HepG2 (cell line): ENCODE results near the gene PAPPA2. TPM values are rescaled to one million over a fixed set of nuclear protein-coding genes. Genes with fewer than 3 reads are reported as not detected.

Experiments
- ATAC-seq: fragments of 200-7000 bp; cut with Tn5 transposase; 3 replicates; pipeline ENCODE4 v1.9.1; 2020; ENCODE audit warnings: mild to moderate bottlenecking, moderate library complexity
- BruUV-seq: library from RNA; stranded (reverse); fragments of 400-500 nt; replicated peaks from 2 replicates; lab custom pipeline; 2021; lab: Mats Ljungman, UMichigan
- CTCF ChIA-PET: fragments of 300-600 bp; formaldehyde crosslinking; extraction: SDS; loops from one replicate; lab custom pipeline; 2021; ENCODE audit warnings: low total read pairs, inconsistent platforms, low intra/inter-chr PET ratio; lab: Yijun Ruan, JAX
- POLR2A ChIA-PET: fragments of 350-600 bp; sonication (Branson Sonifier 250); formaldehyde crosslinking; loops from one replicate; lab custom pipeline; 2020; ENCODE audit warnings: antibody characterized with exemption, inconsistent platforms; lab: Yijun Ruan, JAX
- DNase-seq: peaks from one replicate; pipeline ENCODE4 v3.0.0-alpha.2; 2015; ENCODE audit warnings: low spot score
- FAIRE-seq: peaks from 3 replicates; lab custom pipeline; 2011; peaks lifted over from hg19 to GRCh38; lab: Jason Lieb, UNC
- H2AFZ ChIP-seq: one replicate; pipeline ENCODE4 v1.6.1; 2011; ENCODE audit warnings: low read length, inconsistent platforms
- H3K27ac ChIP-seq: fragments of 300-600 bp; 3 replicates; pipeline ENCODE4 v1.8.0; 2011; ENCODE audit warnings: mixed run types, mild to moderate bottlenecking, mixed read lengths, low read length, inconsistent platforms; ENCODE audit not compliant: insufficient read depth; ENCODE audit errors: extremely low read length
- H3K27me3 ChIP-seq, 2 experiments: fragments of 200-600 bp in 1 of 2; 2 replicates in 1 of 2; 3 replicates in 1 of 2; pipeline versions ENCODE4 v1.6.0 to v1.8.0; 2011; ENCODE audit warnings: low read length in 2 of 2, mild to moderate bottlenecking in 2 of 2, moderate library complexity in 2 of 2, inconsistent platforms in 1 of 2; ENCODE audit not compliant: insufficient read depth in 2 of 2, control insufficient read depth in 1 of 2
- H3K36me3 ChIP-seq, 2 experiments: fragments of 200-600 bp in 1 of 2; replicated peaks in 1 of 2; 2 replicates in 1 of 2; 3 replicates in 1 of 2; pipeline versions ENCODE4 v1.5.1 to v1.8.0; 2011; ENCODE audit warnings: low read length in 2 of 2, inconsistent platforms in 1 of 2; ENCODE audit not compliant: insufficient read depth in 2 of 2, control insufficient read depth in 1 of 2
- H3K4me1 ChIP-seq: 2 replicates; pipeline ENCODE4 v1.5.1; 2012; ENCODE audit warnings: low read length, inconsistent platforms; ENCODE audit not compliant: insufficient read depth
- H3K4me2 ChIP-seq: 2 replicates; pipeline ENCODE4 v1.6.0; 2011; ENCODE audit warnings: low read depth, low read length, inconsistent platforms
- H3K4me3 ChIP-seq, 3 experiments: fragments of 200-600 bp in 1 of 3; sonication (generic), shearing (Covaris generic) in 1 of 3; replicated peaks in 1 of 3; 2 replicates each; pipeline ENCODE4 v1.5.1; 2011 to 2016; ENCODE audit warnings: low read length in 3 of 3, inconsistent platforms in 2 of 3, low read depth in 2 of 3, mild to moderate bottlenecking in 2 of 3, control low read depth in 1 of 3, mixed read lengths in 1 of 3; ENCODE audit not compliant: insufficient read depth in 1 of 3
- H3K79me2 ChIP-seq: one replicate; pipeline ENCODE4 v1.6.1; 2011; ENCODE audit warnings: low read length, inconsistent platforms; ENCODE audit not compliant: insufficient read depth
- H3K9ac ChIP-seq: 2 replicates; pipeline ENCODE4 v1.6.0; 2011; ENCODE audit warnings: mild to moderate bottlenecking, low read depth, low read length, inconsistent platforms; ENCODE audit not compliant: insufficient read depth
- H3K9me3 ChIP-seq: 2 replicates; pipeline ENCODE4 v1.5.1; 2012; ENCODE audit warnings: mild to moderate bottlenecking, low read length
- H4K20me1 ChIP-seq: 2 replicates; pipeline ENCODE4 v1.6.0; 2011; ENCODE audit warnings: inconsistent platforms, mild to moderate bottlenecking, low read length, moderate library complexity; ENCODE audit not compliant: insufficient read depth
- CCDC6 ChIP-seq: sonication (generic); formaldehyde crosslinking; IDR thresholded peaks from 2 replicates; pipeline ENCODE4 v1.8.1; 2022; ENCODE audit warnings: mild to moderate bottlenecking, missing genetic modification reagents, moderate library complexity
- DMAP1 ChIP-seq: IDR thresholded peaks from 2 replicates; pipeline ENCODE4 v1.6.1; 2016
- GABPB1 ChIP-seq: IDR thresholded peaks from 2 replicates; pipeline ENCODE4 v1.6.1; 2016; ENCODE audit warnings: mild to moderate bottlenecking, missing genetic modification reagents, moderate library complexity, missing compliant biosample characterization
- HNF4A ChIP-seq: sonication (generic); formaldehyde crosslinking; IDR thresholded peaks from 2 replicates; pipeline ENCODE4 v1.4.0; 2020; ENCODE audit warnings: missing genetic modification reagents
- JUNB ChIP-seq: sonication (generic); formaldehyde crosslinking; IDR thresholded peaks from 2 replicates; pipeline ENCODE4 v1.8.0; 2022; ENCODE audit warnings: missing genetic modification reagents, mild to moderate bottlenecking, borderline replicate concordance
- KAT2B ChIP-seq: fragments of 150-350 bp; IDR thresholded peaks from 2 replicates; pipeline ENCODE4 v1.6.1; 2014; ENCODE audit warnings: low read depth, low read length, borderline replicate concordance
- MXD1 ChIP-seq: sonication (generic); formaldehyde crosslinking; IDR thresholded peaks from 2 replicates; pipeline ENCODE4 v1.4.0; 2020; ENCODE audit warnings: mild to moderate bottlenecking, missing genetic modification reagents
- MZF1 ChIP-seq: sonication (generic); formaldehyde crosslinking; IDR thresholded peaks from 2 replicates; pipeline ENCODE4 v1.8.1; 2023; ENCODE audit warnings: mild to moderate bottlenecking, missing genetic modification reagents, borderline replicate concordance
- PRDM10 ChIP-seq: sonication (generic); formaldehyde crosslinking; IDR thresholded peaks from 2 replicates; pipeline ENCODE4 v1.4.0; 2020; ENCODE audit warnings: low read depth, missing genetic modification reagents
- RARA ChIP-seq: IDR thresholded peaks from 2 replicates; pipeline ENCODE4 v1.6.1; 2016; ENCODE audit warnings: missing genetic modification reagents, missing compliant biosample characterization
- STAG1 ChIP-seq: sonication (generic); formaldehyde crosslinking; IDR thresholded peaks from 2 replicates; pipeline ENCODE4 v1.4.0; 2020; ENCODE audit warnings: missing genetic modification reagents
- TEAD2 ChIP-seq: sonication (generic); formaldehyde crosslinking; IDR thresholded peaks from 2 replicates; pipeline ENCODE4 v1.9.0; 2021; ENCODE audit warnings: missing genetic modification reagents
- ZNF296 ChIP-seq: sonication (generic); formaldehyde crosslinking; conservative IDR thresholded peaks from 2 replicates; pipeline ENCODE4 v1.5.0; 2020; ENCODE audit warnings: mild to moderate bottlenecking, missing genetic modification reagents
- ZNF543 ChIP-seq: sonication (generic); formaldehyde crosslinking; IDR thresholded peaks from 2 replicates; pipeline ENCODE4 v1.4.0; 2020; ENCODE audit warnings: mild to moderate bottlenecking, missing genetic modification reagents
- WGBS: methylation state at CpG from one replicate; pipeline ENCODE4 v1.1.6; 2017; ENCODE audit warnings: low lambda C conversion rate; 5-methylcytosine and 5-hydroxymethylcytosine counted together
- in situ Hi-C: cut with HindIII; loops from 2 replicates; pipeline ENCODE4 v1.10.0; 2017; ENCODE audit warnings: low pct_unique_long_range_greater_than_20kb; ENCODE audit not compliant: extremely low pct_ligation_motif_present
- intact Hi-C: fragments of 100-400 bp; cut with micrococcal nuclease; formaldehyde crosslinking; loops from one replicate; pipeline ENCODE4 v1.10.0; 2022; ENCODE audit not compliant: unreplicated experiment
- polyA plus RNA-seq, 8 experiments: library from polyadenylated mRNA; depleted of rRNA in 3 of 8; stranded (reverse) in 7 of 8; unstranded in 1 of 8; fragments of >200 nt; fragmentation: Illumina TruSeq in 4 of 8; extraction: Trizol in 4 of 8; gene quantifications; 2 replicates each; pipeline versions ENCODE4 v1.2.1 to v1.2.3, GENCODE V29; 2011 to 2016; ENCODE audit warnings: low read depth in 4 of 8, missing spikeins in 1 of 8, mixed read lengths in 1 of 8; ENCODE audit not compliant: insufficient read depth in 1 of 8
- total RNA-seq, 5 experiments: library from RNA; depleted of rRNA; stranded (reverse); fragments of >200 nt; fragmentation: Illumina TruSeq; extraction: Trizol; gene quantifications; 2 replicates each; pipeline ENCODE4 v1.2.3, GENCODE V29; 2016; ENCODE audit warnings: low read depth in 1 of 5

PAPPA2 gene
- total and polyA plus RNA-seq, 2 of the 13 experiments (the other 11 are each of a cell fraction or from before 2014, with no cell fraction given): 0.01 TPM; not detected in 1

DNA sequence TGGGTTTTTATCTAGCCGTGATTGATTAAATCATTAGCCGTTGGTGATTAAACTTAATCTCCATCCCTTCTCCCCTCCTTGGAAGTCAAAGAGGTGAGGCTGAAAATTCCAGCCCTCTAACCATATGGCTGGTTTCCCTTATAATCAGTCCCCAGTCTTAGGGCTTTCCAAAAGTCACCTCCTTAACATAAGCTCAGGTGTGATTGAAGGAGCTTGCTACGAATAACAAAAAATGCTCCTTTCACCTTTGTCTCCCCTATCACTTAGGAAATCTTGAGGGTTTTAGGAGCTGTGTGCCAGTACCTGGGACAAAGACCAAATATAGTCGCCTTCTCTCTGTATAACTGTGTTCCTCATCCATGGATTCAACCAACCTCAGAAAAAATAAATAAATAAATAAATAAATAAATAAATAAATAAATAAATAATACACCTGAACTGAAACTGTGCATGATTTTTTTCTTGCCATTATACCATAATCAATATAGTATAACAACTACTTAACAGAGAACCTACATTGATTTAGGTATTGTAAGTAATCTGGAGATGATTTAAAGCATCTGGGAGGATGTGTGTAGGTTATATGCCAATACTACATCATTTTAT lies 82.2 kb downstream of the PAPPA2 start:
- Histone ChIP-seq H3K9ac (no peak overlapping the region), H3K4me1 (no peaks in the 10 kb centered on the region), H3K4me3 (no peak overlapping the region), H3K4me2 (no peak overlapping the region), H3K36me3 (no peaks in the 10 kb centered on the region), H4K20me1 (no peaks in the 10 kb centered on the region), H3K27ac (no peak overlapping the region), H3K27me3 (no peaks in the 10 kb centered on the region), H3K9me3 (no peaks in the 10 kb centered on the region), H3K79me2 (no peaks in the 10 kb centered on the region), H2AFZ (no peak overlapping the region)
- 31% methylated on average over 4 of the region's 4 CpGs for WGBS
- no TSS peak for BruUV-seq
- TF ChIP-seq RARA (CRISPR knock-in tag) (no peak), KAT2B (no peak), ZNF296 (CRISPR knock-in tag) (no peak), MXD1 (no peak), DMAP1 (no peak), STAG1 (CRISPR knock-in tag) (no peak), GABPB1 (CRISPR knock-in tag) (no peak), MZF1 (CRISPR knock-in tag) (no peak)
- in situ Hi-C loops: no loop called here
- CTCF ChIA-PET: no interaction called here
- POLR2A ChIA-PET: no interaction called here
- FAIRE-seq: no peak
- DNase-seq: no peak
- ATAC-seq: no peak
- intact Hi-C loops: no loop called here

GRCh38 chr1:176546825-176547224 lies 83.8 kb downstream of the PAPPA2 start:
- Histone ChIP-seq H3K4me2 (no peak overlapping the region), H3K9me3 (no peaks in the 10 kb centered on the region), H3K27ac (no peak overlapping the region), H4K20me1 (no peaks in the 10 kb centered on the region), H3K4me3 (no peak overlapping the region), H3K4me1 (no peaks in the 10 kb centered on the region), H3K9ac (no peak overlapping the region), H3K36me3 (no peaks in the 10 kb centered on the region), H3K27me3 (0 out of 5 replicates have a peak, but pooled peaks cover 0 to 8% of the 10 kb centered on the region in 2 experiments), H3K79me2 (no peaks in the 10 kb centered on the region), H2AFZ (no peak overlapping the region)
- in situ Hi-C loops (no loop called here), intact Hi-C loops (no loop called here)
- no peak for TF ChIP-seq HNF4A (CRISPR knock-in tag)
- TF ChIP-seq ZNF543 (CRISPR knock-in tag): no peak
- no peak for TF ChIP-seq TEAD2 (CRISPR knock-in tag)
- TF ChIP-seq PRDM10 (CRISPR knock-in tag): no peak
- TF ChIP-seq CCDC6 (CRISPR knock-in tag): no peak
- TF ChIP-seq JUNB (CRISPR knock-in tag): no peak
- BruUV-seq: no TSS peak
- no peak for DNase-seq
- ChIA-PET POLR2A (no interaction called here), CTCF (no interaction called here)
- ATAC-seq: no peak
- no peak for FAIRE-seq
- WGBS: 0% methylated on average over 1 of the region's 1 CpG
